GM19238 (cell line): Measurements from ENCODE around the gene CRTAP.
"Not testable (repeated sequence)": the region's sequence is repeated elsewhere in the genome, so short reads cannot be mapped to it uniquely, and the experiment has no call there.

Source experiments
- DNase-seq: peaks from one replicate; pipeline ENCODE4 v3.0.0; 2011; ENCODE audit warnings: low spot score; ENCODE audit not compliant: insufficient read length

Gene CRTAP

DNA sequence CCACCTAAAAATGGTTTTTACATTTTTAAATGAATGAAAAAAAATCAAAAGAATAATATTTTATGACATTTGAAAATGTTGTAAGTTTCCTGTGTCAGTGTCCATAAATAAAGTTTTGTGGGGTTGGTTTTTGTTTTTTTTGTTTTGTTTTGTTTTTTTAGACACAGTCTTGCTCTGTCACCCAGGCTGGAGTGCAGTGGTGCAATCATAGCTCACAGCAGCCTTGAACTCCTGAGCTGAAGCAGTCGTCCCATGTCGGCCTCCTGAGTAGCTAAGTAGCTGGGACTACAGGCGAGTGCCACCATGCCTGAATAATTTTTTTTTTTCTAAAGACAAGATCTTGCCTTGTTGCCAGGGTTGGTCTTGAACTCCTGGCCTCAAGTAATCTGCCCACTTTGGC lies 14.1 kb upstream of the CRTAP start:
- no peak for DNase-seq

DNA sequence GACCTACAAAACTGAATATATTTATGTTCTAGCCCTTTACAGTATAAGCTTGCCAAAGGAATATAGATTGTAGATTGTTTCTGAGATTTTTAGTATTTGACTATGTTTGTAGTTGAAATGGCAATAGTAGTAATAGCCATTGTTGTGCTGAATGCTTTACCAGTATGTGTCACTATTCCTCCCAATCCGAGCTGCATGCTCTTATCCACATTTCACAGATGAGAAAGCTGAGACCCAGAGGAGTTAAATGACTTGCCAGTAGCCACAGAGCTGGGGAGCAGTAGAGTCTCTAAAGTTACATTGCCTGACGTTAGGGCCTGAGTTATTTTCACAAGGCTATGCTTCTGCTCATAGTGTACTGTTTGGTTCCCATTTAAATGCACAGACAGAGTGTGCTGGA lies 13.6 kb upstream of the CRTAP start:
- no peak for DNase-seq

DNA sequence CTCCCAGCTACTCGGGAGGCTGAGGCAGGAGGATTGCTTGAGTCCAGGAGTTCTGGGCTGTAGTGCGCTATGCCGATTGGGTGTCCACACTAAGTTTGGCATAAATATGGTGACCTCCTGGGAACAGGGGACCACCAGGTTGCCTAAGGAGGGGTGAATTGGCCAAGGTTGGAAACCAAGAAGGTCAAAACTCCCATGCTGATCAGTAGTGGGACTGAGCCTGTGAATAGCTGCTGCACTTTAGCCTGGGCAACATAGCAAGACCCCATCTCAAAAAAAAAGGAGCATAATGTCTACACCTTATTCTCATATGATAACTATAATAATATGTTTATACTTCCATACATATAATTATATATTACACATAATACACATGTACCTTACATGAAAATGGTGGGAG lies 10.8 kb upstream of the CRTAP start:
- no peak for DNase-seq

DNA sequence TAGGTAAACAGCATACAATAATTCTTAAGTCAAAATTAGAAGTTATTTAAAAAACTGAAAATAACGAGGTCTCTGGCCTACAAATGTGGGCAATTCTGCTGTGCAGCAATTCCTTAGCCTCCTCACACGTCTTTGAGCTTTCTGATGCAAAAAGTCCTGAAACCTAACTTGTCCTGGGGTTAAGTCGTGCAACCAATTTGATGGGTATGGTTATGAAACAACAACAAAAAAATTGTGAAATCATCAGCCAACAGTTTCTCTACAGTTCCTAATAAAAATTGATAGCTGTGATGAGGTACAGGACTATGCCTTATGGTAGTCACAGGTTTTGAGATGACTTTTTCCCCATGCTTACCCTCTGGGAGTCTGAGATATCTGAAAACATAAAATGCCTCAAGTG lies 10.3 kb upstream of the CRTAP start:
- DNase-seq = no peak

DNA sequence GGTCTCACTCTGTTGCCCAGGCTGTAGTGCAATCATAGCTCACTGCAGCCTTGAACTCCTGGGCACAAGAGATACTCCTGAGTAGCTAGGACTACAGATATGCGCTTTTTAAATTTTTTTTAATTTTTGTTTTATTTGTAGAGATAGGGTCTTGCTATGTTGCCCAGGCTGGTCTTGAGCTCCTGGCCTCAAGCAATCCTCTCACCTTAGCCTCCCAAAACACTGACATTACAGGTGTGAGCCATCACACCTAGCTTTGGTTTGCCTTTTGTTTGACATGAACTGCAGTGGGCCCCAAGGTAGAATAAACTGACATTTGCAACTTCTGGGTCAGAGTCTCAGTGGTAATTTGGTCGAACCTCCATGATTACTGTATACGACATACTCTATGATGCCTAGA lies 9.0 kb upstream of the CRTAP start:
- no peak for DNase-seq

DNA sequence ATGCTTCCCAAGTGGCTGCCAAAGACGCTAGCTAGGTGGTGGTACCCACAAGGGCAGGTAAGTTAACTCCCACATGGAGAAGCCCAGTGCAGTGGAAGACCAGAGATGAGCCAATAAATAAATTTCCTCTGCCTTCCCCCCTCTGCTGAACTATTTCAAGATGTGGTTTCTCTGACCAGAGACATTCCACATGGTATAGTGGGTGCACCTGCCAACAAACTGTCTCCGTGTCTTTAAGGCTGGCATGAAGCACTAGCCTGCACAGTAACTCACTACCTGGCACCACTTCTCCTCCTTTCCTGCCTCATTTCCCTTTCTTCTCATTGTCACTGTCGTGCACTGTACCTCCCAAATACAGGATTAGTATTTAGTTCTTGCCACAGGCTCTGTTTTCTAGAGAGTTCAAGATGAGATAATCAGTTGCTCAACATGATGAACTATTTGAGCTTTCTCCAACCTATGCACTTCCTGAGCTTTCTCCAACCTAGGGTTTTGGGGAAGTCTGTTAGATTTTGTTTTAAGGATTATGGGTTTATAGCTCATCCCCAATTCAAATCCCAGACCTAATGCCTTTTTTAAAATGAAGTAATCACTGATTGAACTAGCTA lies 8.4 kb upstream of the CRTAP start:
- no peak for DNase-seq

- DNase-seq = not testable (repeated sequence)
Measured at GRCh38 chr3:33106854-33107253, 7.0 kb upstream of the CRTAP start.

GRCh38 chr3:33111581-33111980 lies 2.2 kb upstream of the CRTAP start:
- no peak for DNase-seq

GRCh38 chr3:33114622-33115023 lies 809 bp downstream of the CRTAP start:
- DNase-seq = no peak

DNA sequence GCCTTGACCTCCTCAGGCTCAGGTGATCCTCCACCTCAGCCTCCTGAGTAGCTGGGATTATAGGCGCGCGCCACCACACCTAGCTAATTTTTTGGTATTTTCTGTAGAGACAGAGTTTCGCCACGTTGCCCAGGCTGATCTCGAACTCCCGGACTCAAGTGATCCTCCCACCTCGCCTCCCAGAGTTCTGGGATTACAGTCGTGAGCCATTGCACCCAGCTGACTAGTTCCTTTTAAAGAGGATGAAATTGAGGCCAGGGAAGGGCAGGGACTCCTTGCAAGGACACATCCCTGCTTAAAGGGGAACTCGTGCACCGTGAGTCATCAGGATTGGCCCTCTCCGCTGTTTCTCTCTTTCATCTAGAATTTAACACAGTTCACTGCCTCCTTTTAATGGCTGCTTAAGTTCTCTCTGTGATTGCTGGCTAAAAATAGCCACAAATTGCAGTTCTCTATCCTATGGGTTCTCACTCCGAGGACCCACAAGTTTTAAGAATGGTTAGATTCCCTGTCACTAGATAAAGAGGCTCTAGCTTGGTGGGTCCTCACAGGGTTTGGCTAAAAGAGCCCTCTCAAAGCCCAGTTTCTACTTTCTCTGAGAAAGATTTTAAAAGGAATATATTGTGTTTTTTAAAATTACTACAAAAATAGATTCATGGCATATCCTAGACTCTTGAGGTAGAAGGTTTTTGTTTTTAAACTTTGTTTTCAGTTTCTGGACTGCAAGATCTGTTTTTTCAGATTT lies 1.4 kb downstream of the CRTAP start:
- no peak for DNase-seq

GRCh38 chr3:33117461-33117860 lies 3.6 kb downstream of the CRTAP start:
- DNase-seq = no peak

DNA sequence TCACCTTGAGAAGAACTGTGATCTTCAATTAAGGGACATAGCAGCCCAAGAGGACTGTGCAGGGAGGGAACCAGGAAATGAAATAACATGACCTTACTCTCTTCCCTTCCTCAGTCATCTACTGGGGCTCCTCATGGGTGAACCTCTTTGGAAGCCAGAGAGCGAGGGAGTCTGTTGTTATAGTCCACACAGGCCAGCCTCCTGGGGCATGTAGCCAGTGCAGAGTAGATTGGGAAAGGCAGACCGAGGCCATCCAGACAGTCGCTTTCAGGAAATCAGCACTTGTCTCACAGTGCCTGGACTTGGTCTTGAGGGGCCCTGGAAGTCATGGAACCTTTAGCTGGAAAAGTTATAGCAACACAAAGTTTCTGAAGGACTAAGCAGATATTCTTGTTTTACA lies 6.1 kb downstream of the CRTAP start:
- no peak for DNase-seq

DNA sequence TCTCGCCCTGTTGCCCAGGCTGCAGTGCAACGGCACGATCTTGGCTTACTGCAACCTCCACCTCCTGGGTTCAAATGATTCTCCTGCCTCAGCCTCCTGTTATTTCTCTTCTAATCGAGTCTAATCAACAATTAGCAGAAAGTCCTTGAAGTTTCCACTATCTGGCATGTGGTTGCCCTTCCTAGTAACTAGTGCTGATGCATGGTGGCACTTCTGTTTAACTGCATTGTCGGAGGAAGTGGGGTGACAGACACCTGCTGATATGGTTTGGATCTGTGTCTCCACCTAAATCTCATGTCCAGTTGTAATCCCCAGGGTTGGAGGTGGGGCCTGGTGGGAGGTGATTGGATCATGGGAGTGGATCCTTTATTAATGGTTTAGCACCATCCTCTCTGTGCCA lies 9.2 kb downstream of the CRTAP start:
- DNase-seq = no peak

DNA sequence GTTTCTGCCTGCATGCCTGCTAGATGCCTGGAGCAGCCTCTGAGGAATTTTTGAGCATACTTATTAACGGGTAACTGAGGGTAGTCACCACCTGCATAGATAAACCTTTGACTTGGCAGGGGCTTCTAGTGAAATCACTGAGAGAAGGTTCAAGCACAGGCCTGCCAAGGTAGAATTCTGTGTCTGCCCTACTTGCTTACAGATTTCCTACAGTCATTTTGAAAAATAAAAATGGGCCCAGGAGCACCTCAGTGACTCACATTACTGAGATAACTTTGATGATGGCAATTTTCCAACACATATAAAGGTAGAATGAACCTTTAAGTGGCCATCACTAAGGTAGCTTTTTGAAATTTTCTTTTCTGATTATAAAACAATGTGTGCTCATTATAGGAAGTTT lies 10.8 kb downstream of the CRTAP start:
- no peak for DNase-seq

- no peak for DNase-seq
Measured at GRCh38 chr3:33125840-33126239, 12.0 kb downstream of the CRTAP start.

- no peak for DNase-seq
Measured at GRCh38 chr3:33128706-33129105, 14.9 kb downstream of the CRTAP start.

DNA sequence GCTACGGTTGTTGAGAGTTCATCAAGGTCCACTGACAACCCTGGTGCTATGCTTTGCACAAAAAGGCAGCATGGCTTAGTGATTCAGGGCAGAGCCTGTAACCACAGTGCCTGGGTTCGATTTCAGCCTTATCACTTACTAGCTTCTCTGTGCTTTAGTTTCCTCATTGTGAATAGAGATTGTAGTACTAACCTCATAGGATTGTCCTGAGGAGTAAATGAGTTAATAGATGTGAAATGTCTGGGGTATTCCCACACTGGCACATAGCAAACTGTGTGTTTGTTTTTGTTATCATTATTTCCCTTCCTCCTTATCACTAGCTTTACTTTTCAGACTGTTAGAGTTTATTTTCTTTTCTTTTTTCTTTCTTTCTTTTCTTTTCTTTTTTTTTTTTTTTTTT lies 16.3 kb downstream of the CRTAP start:
- DNase-seq = no peak

DNA sequence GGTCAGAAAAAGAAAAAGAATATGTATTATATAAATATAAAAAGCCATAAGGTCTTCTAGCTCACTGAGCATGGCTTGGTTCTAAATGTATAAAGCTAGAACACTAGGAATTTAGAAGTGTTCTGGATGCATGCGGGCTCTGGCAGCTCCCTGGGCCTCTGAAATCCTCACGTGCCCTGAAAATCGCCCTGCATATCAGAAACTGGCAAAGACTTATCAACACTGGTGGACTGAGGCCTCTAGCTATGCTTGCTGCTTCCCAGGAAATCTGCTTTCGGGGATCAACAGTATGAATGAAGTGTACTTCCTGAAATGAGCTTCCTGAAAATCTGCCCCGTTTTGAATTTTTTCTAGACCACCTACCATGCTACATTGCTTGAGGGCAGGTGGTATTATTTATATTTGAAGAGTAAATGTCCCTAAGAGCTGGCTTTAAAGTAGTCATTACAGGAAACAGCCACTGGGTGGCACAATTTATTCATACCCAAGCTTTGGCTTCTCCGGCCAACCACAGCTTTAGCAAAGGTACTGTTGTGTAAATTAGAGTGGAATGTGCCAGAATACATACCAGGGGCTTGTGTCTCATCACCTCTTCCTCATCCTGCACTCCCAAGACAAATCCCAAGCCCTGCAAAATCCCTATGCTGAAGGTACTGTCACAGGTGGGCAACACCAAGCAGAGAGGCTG lies 17.7 kb downstream of the CRTAP start:
- DNase-seq = peak; percentile 50

- no peak for DNase-seq
Measured at GRCh38 chr3:33132019-33132360, 18.2 kb downstream of the CRTAP start.

- DNase-seq = no peak
Measured at GRCh38 chr3:33134026-33134625, 20.3 kb downstream of the CRTAP start.

- DNase-seq = no peak
Measured at GRCh38 chr3:33137691-33138090, 23.9 kb downstream of the CRTAP start.

DNA sequence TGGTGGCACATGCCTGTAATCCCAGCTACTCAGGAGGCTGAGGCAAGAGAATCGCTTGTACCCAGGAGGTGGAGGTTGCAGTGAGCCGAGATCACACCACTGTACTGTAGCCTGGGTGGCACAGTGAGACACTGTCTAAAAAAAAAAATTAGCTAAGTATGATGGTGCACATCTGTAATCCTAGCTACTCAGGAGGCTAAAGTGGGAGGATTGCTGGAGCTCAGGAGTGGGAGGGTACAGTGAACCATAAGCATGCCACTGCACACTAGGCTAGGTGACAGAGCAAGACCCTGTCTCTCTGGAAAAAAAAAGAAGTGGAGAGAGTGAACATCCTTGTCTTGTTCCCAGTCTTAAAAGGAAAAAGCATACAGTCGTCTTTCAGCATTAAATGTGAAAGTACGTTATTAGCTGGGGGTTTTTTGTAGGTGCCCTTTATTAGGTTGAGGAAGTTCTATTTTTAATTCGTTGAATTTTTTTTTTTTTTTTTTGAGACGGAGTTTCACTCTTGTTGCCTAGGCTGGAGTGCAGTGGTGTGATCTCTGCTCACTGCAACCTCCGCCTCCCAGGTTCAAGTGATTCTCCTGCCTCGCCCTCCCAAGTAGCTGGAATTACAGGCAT lies 25.3 kb downstream of the CRTAP start:
- DNase-seq = not testable (repeated sequence)
